Parathyroid adenoma (tissue), 2 donors: ENCODE results near the gene DSE.

Experiments
- H2AFZ ChIP-seq: fragments of 300-600 bp; sonication (generic); one replicate; pipeline ENCODE4 v1.7.0; 2017; ENCODE audit warnings: antibody characterized with exemption, mild to moderate bottlenecking
- H3K27ac ChIP-seq: fragments of 300-600 bp; sonication (generic); one replicate; pipeline ENCODE4 v1.7.0; 2017
- H3K27me3 ChIP-seq: fragments of 300-600 bp; sonication (generic); one replicate; pipeline ENCODE4 v1.7.0; 2017; ENCODE audit warnings: low read length; ENCODE audit not compliant: control insufficient read depth, insufficient read depth
- H3K36me3 ChIP-seq: fragments of 300-600 bp; sonication (generic); one replicate; pipeline ENCODE4 v1.7.0; 2017; ENCODE audit warnings: low read length; ENCODE audit not compliant: control insufficient read depth, insufficient read depth
- H3K4me1 ChIP-seq: fragments of 300-600 bp; sonication (generic); one replicate; pipeline ENCODE4 v1.7.0; 2017; ENCODE audit warnings: control low read depth
- H3K4me2 ChIP-seq: fragments of 300-600 bp; sonication (generic); one replicate; pipeline ENCODE4 v1.7.0; 2017; ENCODE audit warnings: low read length
- H3K4me3 ChIP-seq: fragments of 300-600 bp; sonication (generic); one replicate; pipeline ENCODE4 v1.7.0; 2017; ENCODE audit warnings: low read depth, low read length
- H3K79me2 ChIP-seq: fragments of 300-600 bp; sonication (generic); one replicate; pipeline ENCODE4 v1.7.0; 2017; ENCODE audit warnings: control low read depth
- H3K9ac ChIP-seq: fragments of 300-600 bp; sonication (generic); one replicate; pipeline ENCODE4 v1.7.0; 2017; ENCODE audit warnings: mild to moderate bottlenecking
- H3K9me3 ChIP-seq: fragments of 300-600 bp; sonication (generic); one replicate; pipeline ENCODE4 v1.7.0; 2017; ENCODE audit warnings: low read length; ENCODE audit not compliant: control insufficient read depth
- TF ChIP-seq, protein P1 (sequence below): fragments of 300-600 bp; sonication (generic); IDR thresholded peaks from one replicate; pipeline ENCODE4 v1.7.0; 2017; ENCODE audit warnings: antibody characterized with exemption, mild to moderate bottlenecking
- donor health status: primary hyperparathyroidism.

Gene DSE

DNA sequence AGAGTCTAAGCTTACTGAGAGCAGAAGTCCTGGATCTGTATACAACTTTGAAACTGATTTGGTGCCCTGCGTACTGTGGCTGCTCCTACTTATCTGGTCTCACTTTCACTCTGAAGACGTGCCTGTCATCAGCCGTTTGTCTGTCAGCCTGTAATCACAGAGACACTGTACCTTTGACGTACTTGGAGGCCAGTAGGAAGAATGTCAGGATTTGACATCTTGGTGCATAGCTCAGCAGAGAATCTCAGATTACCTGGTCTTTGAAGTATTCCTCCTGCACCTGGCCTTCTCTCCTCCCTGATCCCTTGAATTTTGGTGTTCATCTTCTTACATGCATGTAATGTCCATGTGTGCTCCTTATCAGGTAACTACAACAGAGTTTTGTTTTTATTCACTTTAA, 37.7 kb downstream of the DSE start:
- Histone ChIP-seq H3K79me2 (peaks cover 5% of the 10 kb centered on the region), H3K27ac (peak overlapping the region; percentile 25), H3K27me3 (no peaks in the 10 kb centered on the region), H3K9ac (no peak overlapping the region), H3K4me3 (no peak overlapping the region), H3K9me3 (no peaks in the 10 kb centered on the region), H3K36me3 (no peaks in the 10 kb centered on the region), H3K4me1 (peaks cover 22% of the 10 kb centered on the region), H2AFZ (peak overlapping the region; percentile 27), H3K4me2 (peak overlapping the region; percentile 2)
- TF ChIP-seq, protein P1, sequence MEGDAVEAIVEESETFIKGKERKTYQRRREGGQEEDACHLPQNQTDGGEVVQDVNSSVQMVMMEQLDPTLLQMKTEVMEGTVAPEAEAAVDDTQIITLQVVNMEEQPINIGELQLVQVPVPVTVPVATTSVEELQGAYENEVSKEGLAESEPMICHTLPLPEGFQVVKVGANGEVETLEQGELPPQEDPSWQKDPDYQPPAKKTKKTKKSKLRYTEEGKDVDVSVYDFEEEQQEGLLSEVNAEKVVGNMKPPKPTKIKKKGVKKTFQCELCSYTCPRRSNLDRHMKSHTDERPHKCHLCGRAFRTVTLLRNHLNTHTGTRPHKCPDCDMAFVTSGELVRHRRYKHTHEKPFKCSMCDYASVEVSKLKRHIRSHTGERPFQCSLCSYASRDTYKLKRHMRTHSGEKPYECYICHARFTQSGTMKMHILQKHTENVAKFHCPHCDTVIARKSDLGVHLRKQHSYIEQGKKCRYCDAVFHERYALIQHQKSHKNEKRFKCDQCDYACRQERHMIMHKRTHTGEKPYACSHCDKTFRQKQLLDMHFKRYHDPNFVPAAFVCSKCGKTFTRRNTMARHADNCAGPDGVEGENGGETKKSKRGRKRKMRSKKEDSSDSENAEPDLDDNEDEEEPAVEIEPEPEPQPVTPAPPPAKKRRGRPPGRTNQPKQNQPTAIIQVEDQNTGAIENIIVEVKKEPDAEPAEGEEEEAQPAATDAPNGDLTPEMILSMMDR = no peak

DNA sequence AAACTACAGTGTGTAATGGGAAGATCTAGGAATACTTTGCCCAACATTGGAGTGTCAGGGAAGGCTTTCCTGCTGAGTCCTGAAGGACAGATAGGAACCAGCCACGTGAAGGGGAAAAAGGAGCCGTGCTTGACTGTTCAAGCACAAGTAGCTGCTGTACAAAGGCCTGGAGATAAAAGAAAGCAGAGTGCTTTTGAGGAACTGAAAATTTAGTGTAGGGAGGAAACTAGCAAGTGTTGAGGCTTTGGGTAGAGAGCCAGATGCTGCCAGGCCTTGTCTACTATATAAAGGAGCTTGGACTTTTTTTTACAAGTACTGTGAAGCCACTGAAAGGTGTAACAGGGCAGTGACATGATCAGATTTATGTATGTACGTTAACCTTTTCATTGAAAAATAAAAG, 39.0 kb downstream of the DSE start:
- Histone ChIP-seq H3K79me2 (peaks cover 5% of the 10 kb centered on the region), H3K9me3 (no peaks in the 10 kb centered on the region), H3K4me1 (peaks cover 19% of the 10 kb centered on the region), H3K36me3 (no peaks in the 10 kb centered on the region), H3K27me3 (no peaks in the 10 kb centered on the region), H2AFZ (no peak overlapping the region), H3K4me2 (no peak overlapping the region), H3K4me3 (no peak overlapping the region), H3K27ac (no peak overlapping the region), H3K9ac (no peak overlapping the region)
- TF ChIP-seq, protein P1 = no peak

DNA sequence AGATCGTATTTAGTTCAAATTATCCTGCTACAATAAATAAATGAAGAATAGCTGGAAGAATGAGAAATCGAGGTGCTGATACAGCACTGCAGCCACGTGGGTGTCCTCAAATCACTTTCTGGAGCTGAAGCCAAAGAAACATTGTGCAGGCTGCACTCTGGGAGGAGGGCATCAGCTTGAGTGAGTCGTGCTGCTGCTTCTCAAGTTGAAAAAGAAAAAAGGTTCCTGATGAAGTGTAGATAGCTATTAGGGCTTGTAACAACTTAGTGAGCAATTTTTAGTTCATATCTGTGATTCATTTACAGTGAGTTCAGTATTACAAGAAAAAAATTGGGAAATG, 40.5 kb downstream of the DSE start:
- H3K4me1 ChIP-seq = peaks cover 19% of the 10 kb centered on the region
- H3K9ac ChIP-seq = no peak overlapping the region
- peak overlapping the region; percentile 1 for H3K27ac ChIP-seq
- no peaks in the 10 kb centered on the region for H3K36me3 ChIP-seq
- no peaks in the 10 kb centered on the region for H3K27me3 ChIP-seq
- H3K4me2 ChIP-seq = peak overlapping the region; percentile 31
- no peak overlapping the region for H3K4me3 ChIP-seq
- H3K9me3 ChIP-seq = no peaks in the 10 kb centered on the region
- H3K79me2 ChIP-seq = peaks cover 8% of the 10 kb centered on the region
- TF ChIP-seq, protein P1 = no peak
- H2AFZ ChIP-seq = no peak overlapping the region

DNA sequence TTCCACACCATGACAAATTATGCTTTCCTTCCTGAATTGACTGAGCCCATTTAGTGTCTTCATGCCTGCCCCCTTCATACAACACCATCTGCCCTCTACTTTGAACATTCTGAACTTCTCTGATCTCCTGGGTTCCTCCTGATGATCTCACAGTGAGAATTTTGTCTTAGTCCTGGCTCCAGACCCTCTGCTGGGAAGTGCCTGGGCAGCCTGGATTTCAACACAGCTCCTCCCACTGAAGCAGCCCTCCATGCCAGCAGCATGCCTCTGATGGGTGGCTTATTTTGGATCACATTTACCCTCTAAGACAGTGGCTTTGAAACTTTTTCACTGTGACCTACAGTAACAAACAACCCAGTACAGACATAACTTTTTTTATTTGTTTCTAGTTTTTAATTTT, 41.5 kb downstream of the DSE start:
- Histone ChIP-seq H3K4me3 (no peak overlapping the region), H3K36me3 (no peaks in the 10 kb centered on the region), H3K9ac (no peak overlapping the region), H3K4me2 (no peak overlapping the region), H3K79me2 (peaks cover 8% of the 10 kb centered on the region), H3K27me3 (no peaks in the 10 kb centered on the region), H3K4me1 (peaks cover 19% of the 10 kb centered on the region), H3K27ac (no peak overlapping the region), H3K9me3 (no peaks in the 10 kb centered on the region), H2AFZ (no peak overlapping the region)
- TF ChIP-seq, protein P1 = no peak

DNA sequence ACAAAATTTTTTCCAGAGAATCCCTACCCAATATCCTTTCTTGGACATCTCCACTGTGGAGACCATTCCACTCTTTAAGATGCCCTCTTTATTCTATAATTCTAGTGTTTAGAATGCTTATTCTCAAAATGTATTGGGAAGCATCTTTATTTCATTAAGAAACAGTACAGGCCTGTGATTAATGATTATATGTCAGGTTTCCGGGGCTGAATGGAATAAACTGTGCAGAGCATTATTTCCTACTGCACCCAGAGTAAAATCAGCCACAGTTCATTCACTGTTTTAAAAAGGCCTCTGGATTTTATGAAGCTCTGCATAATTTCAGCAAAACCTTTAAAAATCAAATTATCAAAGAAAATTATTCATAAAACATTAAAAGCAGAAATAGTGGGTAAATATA, 42.6 kb downstream of the DSE start:
- TF ChIP-seq, protein P1 = no peak
- no peak overlapping the region for H2AFZ ChIP-seq
- H3K9ac ChIP-seq = no peak overlapping the region
- H3K4me2 ChIP-seq = no peak overlapping the region
- H3K79me2 ChIP-seq = peaks cover 10% of the 10 kb centered on the region
- H3K4me3 ChIP-seq = no peak overlapping the region
- H3K4me1 ChIP-seq = peaks cover 19% of the 10 kb centered on the region
- H3K9me3 ChIP-seq = no peaks in the 10 kb centered on the region
- no peak overlapping the region for H3K27ac ChIP-seq
- no peaks in the 10 kb centered on the region for H3K27me3 ChIP-seq
- no peaks in the 10 kb centered on the region for H3K36me3 ChIP-seq
